Measurements from ENCODE around the gene PLXDC2. TPM values are rescaled to one million over a fixed set of nuclear protein-coding genes. Genes with fewer than 3 reads are reported as not detected.

The PLXDC2 gene
- total and polyA plus RNA-seq, 2 donors (not counting 1 experiment from before 2014, with no cell fraction given), result 4.2 to 5.1 TPM

- H3K27ac ChIP-seq (ENCODE audit: insufficient read depth, low read length), result no peak overlapping the region
- H3K4me1 ChIP-seq (ENCODE audit: control insufficient read depth, extremely low read depth, insufficient read depth, low read length), result peaks cover 2% of the 10 kb centered on the region
- H2AFZ ChIP-seq (ENCODE audit: low read length), result no peak overlapping the region
- no peaks in the 10 kb centered on the region for H3K27me3 ChIP-seq (ENCODE audit: control insufficient read depth, insufficient read depth, low read length)
- H3K79me2 ChIP-seq (ENCODE audit: control insufficient read depth, insufficient read depth, low read length), result no peaks in the 10 kb centered on the region
- H3K4me3 ChIP-seq (replicated peaks in 1 of 4; ENCODE audit: control extremely low read depth in 1 of 4, insufficient read depth in 1 of 4, low read depth in 3 of 4, low read length in 4 of 4), result no peak overlapping the region
- peak in 1 of 2 donors; percentile 49 for DNase-seq (ENCODE audit: low read depth in 2 of 2)
- no peaks in the 10 kb centered on the region for H4K20me1 ChIP-seq (ENCODE audit: control insufficient read depth, extremely low read depth, insufficient read depth, low read length)
- no peak for TF ChIP-seq CTCF (conservative IDR thresholded peaks at IDR 0.05 in 1 of 2, IDR thresholded peaks at IDR 0.05 in 1 of 2; ENCODE audit: low read depth in 1 of 2, low read length in 2 of 2)
- TF ChIP-seq EZH2 (IDR thresholded peaks at IDR 0.05; ENCODE audit: low read length, missing control alignments), result no peak
- H3K9me3 ChIP-seq (ENCODE audit: control insufficient read depth, insufficient read depth, low read depth, low read length), result no peaks in the 10 kb centered on the region
- H3K9ac ChIP-seq (ENCODE audit: insufficient read depth, low read length), result no peak overlapping the region
- no peaks in the 10 kb centered on the region for H3K36me3 ChIP-seq (ENCODE audit: control insufficient read depth, insufficient read depth, low read length)
- no peak overlapping the region for H3K4me2 ChIP-seq (ENCODE audit: extremely low read depth, insufficient read depth, low read length)
Measured at GRCh38 chr10:20006169-20006870, 190.1 kb downstream of the PLXDC2 start.

- Histone ChIP-seq H3K79me2 (ENCODE audit: control insufficient read depth, insufficient read depth, low read length) (no peaks in the 10 kb centered on the region), H3K27me3 (ENCODE audit: control insufficient read depth, insufficient read depth, low read length) (no peaks in the 10 kb centered on the region), H3K9me3 (ENCODE audit: control insufficient read depth, insufficient read depth, low read depth, low read length) (no peaks in the 10 kb centered on the region), H3K9ac (ENCODE audit: insufficient read depth, low read length) (no peak overlapping the region), H3K4me3 (replicated peaks in 1 of 4; ENCODE audit: control extremely low read depth in 1 of 4, insufficient read depth in 1 of 4, low read depth in 3 of 4, low read length in 4 of 4) (no peak overlapping the region), H3K36me3 (ENCODE audit: control insufficient read depth, insufficient read depth, low read length) (no peaks in the 10 kb centered on the region), H4K20me1 (ENCODE audit: control insufficient read depth, extremely low read depth, insufficient read depth, low read length) (no peaks in the 10 kb centered on the region), H3K4me1 (ENCODE audit: control insufficient read depth, extremely low read depth, insufficient read depth, low read length) (peaks cover 2% of the 10 kb centered on the region), H3K27ac (ENCODE audit: insufficient read depth, low read length) (no peak overlapping the region), H2AFZ (ENCODE audit: low read length) (no peak overlapping the region), H3K4me2 (ENCODE audit: extremely low read depth, insufficient read depth, low read length) (no peak overlapping the region)
- TF ChIP-seq CTCF (conservative IDR thresholded peaks at IDR 0.05 in 1 of 2, IDR thresholded peaks at IDR 0.05 in 1 of 2; ENCODE audit: low read depth in 1 of 2, low read length in 2 of 2) (no peak), EZH2 (IDR thresholded peaks at IDR 0.05; ENCODE audit: low read length, missing control alignments) (no peak)
- peak; percentile 45 to 64 for DNase-seq (ENCODE audit: low read depth in 2 of 2)
Measured at GRCh38 chr10:20007426-20007825, 191.2 kb downstream of the PLXDC2 start.

- DNase-seq (ENCODE audit: low read depth in 2 of 2), result no peak
- Histone ChIP-seq H3K4me2 (ENCODE audit: extremely low read depth, insufficient read depth, low read length) (no peak overlapping the region), H3K9me3 (ENCODE audit: control insufficient read depth, insufficient read depth, low read depth, low read length) (no peaks in the 10 kb centered on the region), H2AFZ (ENCODE audit: low read length) (no peak overlapping the region), H3K4me3 (replicated peaks in 1 of 4; ENCODE audit: control extremely low read depth in 1 of 4, insufficient read depth in 1 of 4, low read depth in 3 of 4, low read length in 4 of 4) (no peak overlapping the region), H3K4me1 (ENCODE audit: control insufficient read depth, extremely low read depth, insufficient read depth, low read length) (no peaks in the 10 kb centered on the region), H4K20me1 (ENCODE audit: control insufficient read depth, extremely low read depth, insufficient read depth, low read length) (no peaks in the 10 kb centered on the region), H3K9ac (ENCODE audit: insufficient read depth, low read length) (no peak overlapping the region), H3K27me3 (ENCODE audit: control insufficient read depth, insufficient read depth, low read length) (no peaks in the 10 kb centered on the region), H3K79me2 (ENCODE audit: control insufficient read depth, insufficient read depth, low read length) (no peaks in the 10 kb centered on the region), H3K27ac (ENCODE audit: insufficient read depth, low read length) (no peak overlapping the region), H3K36me3 (ENCODE audit: control insufficient read depth, insufficient read depth, low read length) (no peaks in the 10 kb centered on the region)
- TF ChIP-seq EZH2 (IDR thresholded peaks at IDR 0.05; ENCODE audit: low read length, missing control alignments), result no peak
Measured at GRCh38 chr10:20013991-20014750, 197.9 kb downstream of the PLXDC2 start.
